NCI-H2107 treated with DMSO at 0.1 percent for 48 hours (cell line): ENCODE measurements around the gene BEGAIN.

Experiments used
- DNase-seq: peaks from one replicate; lab custom pipeline; 2025; ENCODE audit not compliant: unreplicated experiment; lab: John Stamatoyannopoulos, UW

BEGAIN gene

DNA sequence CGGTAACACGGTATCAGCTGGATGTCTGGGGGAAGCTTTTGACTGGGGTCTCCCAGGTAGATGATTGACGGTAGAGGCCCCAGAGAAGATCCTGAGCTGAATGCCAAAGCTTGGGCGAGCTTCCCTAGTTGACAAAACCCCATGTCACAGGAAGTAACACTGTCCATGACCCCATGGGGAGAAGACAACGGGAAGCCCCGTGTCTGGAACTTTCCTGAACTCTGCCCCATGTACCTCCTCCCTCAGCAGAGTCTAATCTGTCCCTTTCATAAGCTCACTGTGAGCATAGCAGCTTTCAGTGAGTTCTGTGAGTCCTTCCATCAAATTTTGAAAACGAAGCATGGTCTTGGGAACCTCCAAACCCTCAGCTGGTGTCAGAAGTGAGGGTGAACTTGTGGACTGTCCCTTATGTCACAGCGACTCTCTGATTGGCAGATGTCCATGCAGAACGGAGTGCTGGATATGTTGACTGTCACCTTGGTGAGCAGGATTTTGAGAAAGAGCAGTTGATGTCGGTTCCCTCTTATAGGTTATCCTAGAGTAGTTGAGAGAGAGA is 29.7 kb upstream of the BEGAIN start:
- no peak for DNase-seq

DNA sequence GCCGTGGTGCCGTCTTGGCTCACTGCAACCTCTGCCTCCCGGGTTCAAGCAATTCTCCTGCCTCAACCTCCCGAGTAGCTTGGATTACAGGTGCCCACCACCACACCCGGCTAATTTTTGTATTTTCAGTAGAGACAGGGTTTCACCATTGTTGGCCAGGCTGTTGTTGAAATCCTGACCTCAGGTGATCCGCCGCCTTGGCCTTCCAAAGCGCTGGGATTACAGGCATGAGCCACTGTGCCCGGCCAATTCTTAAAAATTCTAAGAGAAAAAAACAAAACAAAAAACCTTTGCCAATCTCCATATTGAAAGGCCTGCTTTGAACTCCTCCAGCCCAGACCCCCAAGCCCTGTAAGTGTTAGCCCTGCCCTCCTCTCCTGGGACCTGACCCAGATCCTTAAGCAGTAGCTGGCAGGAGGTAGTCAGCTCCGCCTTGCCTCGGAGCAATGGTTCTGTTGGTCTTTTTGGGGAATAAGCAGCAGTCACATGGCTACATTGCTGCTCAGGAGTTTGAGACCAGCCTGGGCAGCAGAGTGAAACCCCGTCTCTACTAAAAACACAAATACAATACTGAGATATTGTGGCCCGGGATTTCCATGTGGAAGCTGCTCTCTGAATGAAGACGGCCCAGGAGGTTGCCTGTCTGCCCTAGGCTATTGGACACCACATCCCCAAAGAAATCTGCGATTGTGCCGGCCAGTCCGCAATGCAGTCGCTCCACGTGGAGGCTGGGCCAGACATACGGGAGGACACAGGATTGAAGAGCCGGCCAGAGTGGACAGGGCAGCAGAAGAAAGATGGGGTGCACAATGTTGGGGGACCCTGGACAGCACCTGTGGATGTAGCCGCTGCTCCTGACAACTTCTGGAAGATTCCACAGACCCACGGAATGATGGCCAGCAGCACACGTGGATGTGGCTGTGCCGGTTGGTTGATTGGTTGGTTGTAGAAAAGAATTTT is 28.8 kb upstream of the BEGAIN start:
- DNase-seq, result no peak

DNA sequence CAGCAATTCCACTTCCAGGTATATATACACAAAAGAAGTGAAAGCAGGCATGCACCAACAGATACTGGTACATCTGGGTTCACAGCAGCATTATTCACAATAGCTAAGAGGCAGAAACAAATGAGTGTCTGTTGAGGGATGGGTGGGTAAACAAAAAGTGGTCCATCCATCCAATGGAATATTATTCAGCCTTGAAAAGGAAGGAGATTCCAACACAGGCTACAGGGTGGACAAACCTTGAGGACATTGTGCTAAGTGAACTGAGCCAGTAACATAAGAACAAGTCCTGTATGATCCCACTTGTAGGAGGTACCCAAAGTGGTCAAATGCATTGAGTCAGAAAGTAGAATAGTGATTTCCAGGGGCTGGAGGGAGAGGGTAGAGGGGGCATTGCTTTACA is 27.6 kb upstream of the BEGAIN start:
- no peak for DNase-seq

DNA sequence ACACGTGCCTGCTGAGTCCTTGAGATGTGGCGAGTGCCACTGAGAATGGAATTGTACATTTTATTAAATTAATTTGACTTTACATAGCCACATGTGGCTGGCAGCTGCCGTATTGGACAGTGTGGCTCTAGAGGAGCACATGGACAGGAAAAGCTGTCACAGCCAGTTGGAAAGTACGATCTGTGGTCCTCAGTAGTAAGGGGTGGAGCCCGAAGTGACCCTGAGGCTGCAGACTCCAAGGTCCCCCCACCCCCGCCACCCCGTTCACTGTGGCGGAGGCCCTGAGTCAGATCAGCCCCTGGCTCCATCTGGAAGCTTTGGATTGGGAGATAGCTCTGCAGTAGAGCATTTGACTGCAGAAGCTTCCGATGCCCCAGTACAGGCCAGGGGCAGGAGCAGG is 25.8 kb upstream of the BEGAIN start:
- DNase-seq, result no peak

DNA sequence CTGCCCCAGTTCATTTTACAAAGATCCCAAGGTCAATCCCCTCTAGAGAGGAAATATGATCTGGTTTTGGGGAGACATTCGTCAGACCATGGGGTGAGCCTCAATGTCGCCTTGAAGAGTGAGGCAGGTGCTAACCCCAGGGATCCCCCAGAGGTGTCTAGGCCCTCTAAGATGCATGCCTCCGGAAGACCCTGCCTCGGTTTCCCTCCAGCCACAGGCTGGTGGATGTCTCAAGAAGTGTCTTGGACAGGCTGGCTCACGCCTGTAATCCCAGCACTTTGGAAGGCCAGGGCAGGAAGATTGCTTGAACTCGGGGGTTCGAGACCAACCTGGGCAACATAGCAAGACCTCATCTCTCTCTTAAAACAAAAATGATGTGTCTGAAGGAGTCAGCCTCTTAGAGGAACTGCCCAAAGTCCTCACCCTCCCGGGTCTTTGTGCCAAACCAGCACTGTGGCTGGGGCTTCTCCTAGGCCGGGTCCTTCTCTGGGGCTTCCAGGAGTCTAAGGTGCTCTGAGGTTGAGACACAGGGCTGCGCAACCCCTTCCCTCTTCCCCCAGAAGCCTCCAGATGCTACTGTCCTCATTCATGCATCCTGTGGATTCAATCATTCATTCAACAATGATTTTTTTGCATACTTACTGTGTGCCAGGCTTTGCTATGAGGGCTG is 24.7 kb upstream of the BEGAIN start:
- DNase-seq, result no peak

DNA sequence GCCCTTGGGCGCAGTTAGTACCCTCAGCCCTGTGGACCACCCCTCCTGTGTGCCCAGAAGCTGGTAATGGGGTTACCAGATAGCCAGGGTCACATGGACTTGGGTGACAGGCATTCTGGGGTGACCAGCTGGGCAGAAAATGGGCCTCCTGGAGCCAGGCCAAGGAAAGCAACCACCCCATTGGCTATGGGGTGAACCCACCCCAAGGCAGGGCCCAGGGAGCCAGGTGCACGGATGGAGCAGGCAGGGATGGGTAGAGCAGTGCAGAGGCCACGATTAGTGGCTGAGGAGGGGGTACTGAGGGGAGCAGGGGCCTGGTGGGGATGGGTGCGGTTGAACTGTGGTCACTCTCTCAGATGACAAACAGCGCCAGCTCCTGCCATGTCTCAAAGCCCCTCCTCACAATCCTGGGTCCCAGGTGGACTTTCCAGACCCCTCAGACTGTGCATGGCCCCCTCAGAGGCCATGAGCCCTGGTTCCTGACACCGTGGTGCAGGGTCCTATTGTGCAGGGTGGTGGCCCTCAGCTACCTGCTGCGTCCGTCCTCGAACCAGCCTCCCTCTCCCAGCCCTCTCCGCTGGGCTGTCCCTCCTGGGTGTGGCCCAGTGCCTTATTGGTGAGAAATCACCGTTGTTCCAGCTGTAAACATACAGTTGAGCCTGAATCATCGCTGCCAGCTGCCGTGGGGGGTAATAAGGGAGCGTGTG is 23.4 kb upstream of the BEGAIN start:
- no peak for DNase-seq

DNA sequence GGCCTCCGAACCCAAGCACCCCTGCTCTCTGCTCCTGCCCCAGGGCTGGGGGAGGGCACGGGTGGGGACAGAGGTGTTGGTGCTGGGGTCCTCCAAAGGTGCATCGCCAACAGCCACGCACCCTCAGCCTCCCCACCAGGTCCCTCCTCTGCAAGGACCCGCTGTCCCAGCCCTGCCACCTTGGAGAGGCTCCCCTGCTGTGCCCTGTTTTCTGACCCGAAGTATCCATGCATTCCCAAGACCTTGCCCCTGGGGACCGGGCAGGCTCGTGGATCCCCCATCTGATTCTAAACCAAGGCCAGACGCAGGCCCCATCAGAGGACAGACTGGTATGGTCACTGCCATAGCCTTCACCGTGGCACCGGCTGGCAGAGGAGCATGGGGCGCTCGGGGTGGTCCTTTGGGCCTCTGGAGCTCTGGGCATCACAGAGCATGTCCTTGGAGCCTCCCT is 22.7 kb upstream of the BEGAIN start:
- no peak for DNase-seq

DNA sequence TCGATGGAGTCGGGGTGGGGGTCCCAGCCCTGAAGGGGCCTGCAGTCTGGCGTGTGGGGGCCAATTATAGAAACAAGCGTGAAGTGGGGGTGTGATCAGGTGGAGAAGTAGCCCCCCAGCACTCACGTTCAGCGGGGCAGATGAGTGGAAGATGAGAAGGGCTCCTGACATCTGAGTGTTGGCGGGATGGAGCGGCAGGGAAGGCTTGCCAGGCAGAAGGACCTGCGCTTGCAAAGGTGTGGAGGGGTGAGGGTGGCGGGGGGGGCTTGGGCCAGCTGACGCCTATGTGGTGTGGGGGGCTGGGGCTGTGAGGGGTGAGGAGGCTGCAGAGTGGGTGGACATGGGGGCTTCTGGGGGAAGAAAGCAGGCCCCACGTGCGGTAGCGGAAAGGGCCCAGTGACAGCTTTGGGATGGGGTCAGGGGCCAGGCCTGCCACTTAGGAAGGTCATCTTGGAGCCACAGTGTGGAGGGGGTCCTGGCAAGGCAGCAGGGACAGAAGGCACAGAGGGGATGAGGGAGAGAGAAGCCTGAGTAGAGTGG is 22.2 kb upstream of the BEGAIN start:
- DNase-seq, result no peak

DNA sequence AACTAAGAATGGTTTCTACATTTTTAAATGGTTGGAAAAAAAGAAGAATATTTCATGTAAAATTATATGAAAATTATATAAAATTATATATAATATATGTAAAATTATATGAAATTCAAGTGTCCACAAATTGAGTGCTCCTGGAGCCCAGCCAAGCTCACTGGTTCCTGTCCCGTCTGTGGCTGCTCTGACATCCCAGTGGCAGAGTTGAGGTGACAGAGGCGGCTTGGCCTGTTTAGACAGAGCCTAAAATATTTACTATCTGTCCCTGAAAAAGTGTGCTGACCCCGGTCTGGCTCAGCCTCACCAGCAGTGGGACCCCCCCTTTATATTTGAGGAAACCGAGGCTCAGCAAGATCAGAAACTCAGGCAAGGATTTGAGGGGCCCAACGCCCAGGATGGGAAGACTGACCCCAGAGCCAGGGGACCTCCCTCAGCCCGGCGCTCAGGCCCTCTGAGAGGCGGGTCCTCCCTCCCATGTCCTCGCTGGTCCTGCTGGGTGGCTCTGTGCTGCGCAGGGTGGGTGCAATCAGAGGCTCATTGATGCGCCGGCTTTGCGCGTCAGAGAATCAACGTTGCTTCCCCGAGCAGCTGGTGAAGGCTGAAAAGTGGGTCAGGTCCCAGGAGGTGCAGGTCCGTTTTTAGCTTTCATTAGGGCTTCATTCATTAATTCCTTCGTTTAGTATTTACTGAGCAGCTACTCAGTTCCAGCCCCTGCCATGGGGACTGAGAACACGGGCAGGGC is 21.5 kb upstream of the BEGAIN start:
- no peak for DNase-seq

DNA sequence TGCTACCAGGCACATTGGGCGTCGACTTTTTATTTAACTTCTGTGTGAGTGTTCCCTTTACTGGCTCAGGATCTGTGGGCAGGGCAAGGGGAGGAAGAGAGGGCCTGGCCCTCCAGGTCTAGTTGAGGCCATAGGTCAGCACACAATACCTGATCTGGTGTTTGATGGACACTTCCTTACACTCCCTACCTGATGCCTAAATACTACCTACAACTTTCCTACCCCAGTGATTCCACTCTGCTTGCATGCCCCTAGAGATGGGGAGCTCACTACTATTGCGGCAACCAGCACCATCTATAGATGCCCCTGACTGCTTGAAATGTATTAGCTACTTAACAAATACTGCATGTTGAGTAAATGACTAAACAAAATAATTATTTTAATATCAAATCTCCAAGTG is 20.8 kb upstream of the BEGAIN start:
- DNase-seq, result no peak

DNA sequence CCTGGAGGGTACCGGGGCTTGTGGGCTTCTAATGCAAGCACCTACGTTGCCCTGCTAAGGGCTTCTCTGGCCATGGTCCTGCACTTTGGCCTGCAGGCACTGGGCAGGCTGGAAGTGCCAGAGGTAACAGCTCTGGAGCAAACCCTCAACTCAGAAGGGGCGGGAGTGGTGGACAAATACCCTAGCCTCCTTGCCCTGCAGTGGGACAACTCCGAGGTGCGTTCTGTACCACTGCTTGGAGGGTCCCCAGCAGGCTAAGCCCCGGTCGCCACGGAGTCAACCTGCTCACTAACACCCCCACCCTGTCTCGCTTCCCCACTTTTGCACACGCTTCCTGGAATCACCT is 20.4 kb upstream of the BEGAIN start:
- no peak for DNase-seq

DNA sequence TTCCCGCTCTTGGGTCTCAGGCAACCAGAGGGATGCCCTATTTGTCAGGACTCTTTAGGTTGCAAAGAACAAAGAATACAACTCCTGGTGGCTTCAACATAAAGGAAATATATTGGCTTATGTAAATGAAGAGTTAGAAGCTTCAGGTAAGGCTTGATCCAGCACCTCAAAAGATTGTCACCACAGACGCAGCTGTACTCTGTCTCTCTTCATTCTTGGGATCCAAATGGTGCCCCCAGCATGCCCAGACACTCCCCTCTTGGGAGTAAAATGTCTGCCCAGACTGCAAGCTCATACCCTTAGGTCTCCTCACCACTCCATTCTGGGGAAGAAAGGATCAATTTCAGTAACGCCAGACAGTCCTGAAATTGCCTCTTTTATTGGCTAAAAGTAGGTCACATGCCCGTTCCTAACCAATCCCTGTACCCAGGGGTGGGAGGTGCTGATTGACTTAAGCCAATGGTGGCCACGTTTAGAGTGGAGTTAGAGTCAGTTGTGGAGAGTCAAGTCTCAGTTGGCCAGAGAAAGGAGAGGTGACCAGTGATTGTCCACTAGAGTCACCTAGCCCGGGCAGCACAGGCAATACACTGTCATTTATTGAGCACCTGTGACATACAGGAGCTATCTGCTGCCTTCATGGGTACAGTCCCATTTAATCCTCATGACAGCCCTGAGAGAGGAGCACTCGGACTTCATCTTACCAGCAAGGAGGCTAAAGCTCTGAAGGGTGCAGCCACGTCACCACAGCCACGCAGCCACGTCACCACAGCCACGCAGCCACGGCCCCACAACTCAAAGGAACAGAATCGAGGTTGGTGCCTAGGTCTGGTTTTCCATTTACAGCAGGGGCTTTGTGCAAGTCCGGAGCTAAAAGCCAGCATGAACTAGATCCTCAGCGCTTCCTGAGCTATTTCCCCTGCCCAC is 19.7 kb upstream of the BEGAIN start:
- no peak for DNase-seq

DNA sequence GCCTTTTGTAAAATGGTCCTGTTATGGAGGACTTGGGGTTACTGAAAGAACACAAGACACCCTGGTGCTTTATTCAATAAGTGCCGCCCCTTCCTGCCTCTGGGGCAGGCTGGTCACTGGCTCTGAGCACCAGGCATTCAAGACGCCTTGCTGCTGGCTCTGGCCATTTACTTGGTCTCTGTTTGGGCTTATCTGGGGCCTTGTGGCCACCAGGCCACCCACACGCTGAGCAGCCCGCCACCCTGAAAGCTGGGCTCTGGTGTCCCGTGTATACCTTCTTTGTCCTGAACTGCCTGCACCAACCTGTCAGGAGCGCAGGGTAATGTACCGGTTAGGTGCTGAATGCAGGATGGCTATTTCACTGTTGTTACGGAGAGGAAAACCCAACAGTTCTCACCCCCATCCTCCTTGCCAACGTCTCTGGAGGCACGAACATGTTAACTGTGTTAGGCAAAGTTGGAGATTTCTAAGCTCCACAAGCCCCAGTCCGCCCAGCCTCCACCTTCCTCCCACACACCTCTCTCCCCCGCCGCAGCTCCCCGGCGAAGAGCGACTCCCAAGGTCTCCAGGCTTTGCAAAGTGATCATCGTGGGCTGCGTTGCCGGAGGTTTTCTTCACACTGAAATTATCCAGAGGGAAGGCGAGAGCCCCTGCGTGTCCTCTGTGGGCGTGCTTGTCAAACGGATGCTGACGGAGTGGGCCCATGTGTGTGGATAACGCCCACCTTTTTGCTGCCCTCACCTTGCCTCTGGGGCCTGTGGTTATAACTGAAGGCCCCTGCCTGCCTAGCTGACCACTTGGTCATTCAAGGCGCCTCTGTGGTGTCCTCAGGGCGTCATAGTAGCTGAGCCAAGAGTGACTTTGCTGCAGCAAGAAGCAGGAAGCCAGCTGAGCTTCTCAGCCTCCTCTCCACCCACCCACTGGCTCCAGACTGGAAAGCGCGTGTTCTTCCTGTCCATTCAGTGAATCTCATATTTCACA is 18.8 kb upstream of the BEGAIN start:
- no peak for DNase-seq

DNA sequence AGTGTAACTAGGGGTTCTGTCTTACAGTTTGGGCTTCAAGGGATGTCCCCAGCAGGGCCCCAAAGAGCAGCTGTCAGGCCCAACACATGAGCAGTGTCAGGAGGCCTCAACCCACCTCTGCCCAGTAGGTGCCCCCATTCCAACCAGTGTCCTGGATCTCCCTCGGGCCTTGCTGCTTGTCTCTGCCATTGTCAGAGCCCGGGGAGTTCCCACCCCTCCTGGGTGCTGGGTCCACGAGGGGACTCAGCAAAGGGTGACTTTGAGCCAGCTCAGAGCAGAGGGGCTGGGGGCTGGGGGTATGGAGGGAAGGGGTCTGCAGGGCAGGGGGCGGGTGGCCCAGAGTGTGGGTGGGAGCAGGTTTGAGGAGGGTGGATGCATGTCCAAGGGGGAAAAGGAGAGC is 18.0 kb upstream of the BEGAIN start:
- DNase-seq, result no peak

DNA sequence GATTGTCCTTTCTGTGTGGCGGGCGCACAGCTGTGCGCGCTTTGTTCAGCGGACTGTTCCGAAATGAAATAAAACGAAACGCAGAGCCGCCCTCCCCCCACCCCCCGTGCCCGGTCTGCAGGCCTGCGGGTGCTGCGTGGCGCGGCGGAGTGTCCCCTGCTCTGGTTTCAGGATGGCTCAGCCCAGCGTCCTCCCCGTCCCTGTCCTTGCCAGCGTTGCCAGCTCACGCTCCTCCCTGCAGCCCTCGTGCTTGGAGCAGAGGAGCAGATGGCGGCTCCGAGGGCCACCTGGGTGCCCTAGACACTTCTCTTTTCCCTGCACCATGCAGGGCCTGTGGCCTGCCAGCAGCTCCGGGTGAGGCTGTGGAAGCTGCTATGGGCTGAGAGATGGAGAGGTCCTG is 17.5 kb upstream of the BEGAIN start:
- no peak for DNase-seq

DNA sequence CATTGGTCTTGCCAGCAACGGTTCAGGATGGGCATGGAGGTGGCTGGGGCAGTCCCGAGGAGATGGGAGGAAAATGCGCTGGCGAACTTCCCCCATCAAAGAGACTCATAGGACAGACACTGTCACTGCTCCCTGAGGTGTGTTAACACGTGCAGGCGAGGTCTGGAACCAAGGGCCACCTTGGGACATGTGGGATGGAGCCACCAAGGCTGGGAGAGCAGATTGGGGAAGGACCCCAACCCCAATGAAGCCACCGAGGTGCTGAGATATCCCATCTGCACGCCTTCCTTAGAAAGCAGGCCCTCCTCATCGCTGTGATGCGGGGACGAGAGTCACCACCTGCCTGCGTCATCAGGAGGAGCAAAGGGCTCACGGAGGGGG is 16.9 kb upstream of the BEGAIN start:
- no peak for DNase-seq

DNA sequence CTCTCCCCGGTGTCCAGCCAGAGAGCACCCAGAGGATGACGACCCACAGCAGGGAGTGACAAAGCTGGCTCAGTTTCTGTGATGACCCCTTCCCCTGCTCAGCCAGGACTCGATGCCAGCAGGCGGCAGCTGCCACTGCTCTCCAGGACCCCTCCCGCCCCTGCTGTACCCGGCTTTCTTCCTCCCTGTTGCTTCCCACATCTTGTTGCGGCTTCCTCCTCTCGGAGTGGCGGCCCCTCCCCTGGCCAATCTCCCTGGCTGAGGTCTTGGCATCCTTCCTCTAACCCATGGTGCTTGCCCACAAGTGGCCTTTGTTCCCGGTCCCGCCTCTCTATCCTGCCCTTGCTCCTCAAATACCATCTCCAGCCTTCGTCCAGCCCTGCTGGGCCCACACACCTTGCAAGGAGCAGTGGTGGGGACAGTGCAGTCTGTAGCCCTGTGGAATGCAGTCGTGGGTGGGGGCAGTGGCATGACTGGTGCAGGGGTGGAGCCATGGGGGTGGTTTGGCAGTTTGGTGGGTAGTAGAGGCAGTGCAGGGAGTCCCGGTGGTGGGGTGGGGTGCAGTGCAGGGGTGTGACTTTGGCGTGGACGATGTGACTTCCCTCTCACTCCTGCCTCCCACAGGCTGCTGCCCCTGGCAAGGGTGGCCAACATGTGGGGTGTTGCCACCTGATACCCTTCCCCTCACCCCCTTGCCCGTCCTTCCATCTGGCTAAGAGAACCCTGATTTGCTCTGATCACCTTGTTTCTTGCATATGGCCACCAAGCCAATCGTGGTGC is 16.3 kb upstream of the BEGAIN start:
- no peak for DNase-seq
